Dedifferentiated amniotic fluid mesenchymal stem cell (primary cell): ENCODE data around the gene PTOV1.

Source experiments
- DNase-seq: peaks from one replicate; pipeline ENCODE4 v3.0.0-alpha.2; 2016; ENCODE audit errors: extremely low spot score

Gene PTOV1

DNA sequence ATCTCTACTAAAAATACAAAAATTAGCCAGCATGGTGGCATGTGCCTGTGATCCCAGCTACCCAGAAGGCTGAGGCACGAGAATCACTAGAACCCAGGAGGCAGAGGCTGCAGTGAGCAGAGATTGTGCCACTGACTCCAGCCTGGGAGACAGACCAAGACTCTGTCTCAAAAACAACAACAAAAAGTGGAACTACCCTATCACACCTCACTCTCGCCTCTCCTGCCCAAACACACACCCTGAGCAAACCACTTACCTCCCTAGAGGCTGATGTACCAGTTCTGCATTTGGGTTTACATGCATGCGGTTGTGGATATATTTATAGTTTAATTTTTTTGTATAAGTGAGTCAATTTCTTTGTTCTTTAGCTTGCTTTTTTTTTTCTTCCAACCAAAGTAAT lies 7.7 kb upstream of the PTOV1 start:
- no peak for DNase-seq

- no peak for DNase-seq
Observed at GRCh38 chr19:49844138-49845095, 6.5 kb upstream of the PTOV1 start.

- DNase-seq = no peak
Observed at GRCh38 chr19:49845414-49845813, 5.5 kb upstream of the PTOV1 start.

GRCh38 chr19:49846408-49846807 lies 4.6 kb upstream of the PTOV1 start:
- DNase-seq = no peak

- DNase-seq = peak; percentile 60
Observed at GRCh38 chr19:49847731-49848696, 2.9 kb upstream of the PTOV1 start.

- DNase-seq = no peak
Observed at GRCh38 chr19:49848938-49849337, 2.0 kb upstream of the PTOV1 start.

GRCh38 chr19:49849433-49850220 lies 1.3 kb upstream of the PTOV1 start:
- no peak for DNase-seq

DNA sequence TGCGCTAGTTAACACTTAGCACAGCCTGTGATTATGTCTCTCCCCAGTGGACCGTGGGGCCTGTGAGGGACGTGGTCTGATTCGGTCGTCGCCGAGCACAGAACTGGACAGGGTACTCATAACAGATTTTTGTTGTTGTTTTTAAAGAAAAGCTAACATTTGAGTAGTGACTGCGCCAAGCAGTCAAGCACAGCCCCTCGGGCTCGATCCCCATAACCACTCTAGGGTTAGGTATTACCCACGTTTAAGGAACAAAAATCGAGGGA lies 805 bp upstream of the PTOV1 start:
- DNase-seq = no peak

DNA sequence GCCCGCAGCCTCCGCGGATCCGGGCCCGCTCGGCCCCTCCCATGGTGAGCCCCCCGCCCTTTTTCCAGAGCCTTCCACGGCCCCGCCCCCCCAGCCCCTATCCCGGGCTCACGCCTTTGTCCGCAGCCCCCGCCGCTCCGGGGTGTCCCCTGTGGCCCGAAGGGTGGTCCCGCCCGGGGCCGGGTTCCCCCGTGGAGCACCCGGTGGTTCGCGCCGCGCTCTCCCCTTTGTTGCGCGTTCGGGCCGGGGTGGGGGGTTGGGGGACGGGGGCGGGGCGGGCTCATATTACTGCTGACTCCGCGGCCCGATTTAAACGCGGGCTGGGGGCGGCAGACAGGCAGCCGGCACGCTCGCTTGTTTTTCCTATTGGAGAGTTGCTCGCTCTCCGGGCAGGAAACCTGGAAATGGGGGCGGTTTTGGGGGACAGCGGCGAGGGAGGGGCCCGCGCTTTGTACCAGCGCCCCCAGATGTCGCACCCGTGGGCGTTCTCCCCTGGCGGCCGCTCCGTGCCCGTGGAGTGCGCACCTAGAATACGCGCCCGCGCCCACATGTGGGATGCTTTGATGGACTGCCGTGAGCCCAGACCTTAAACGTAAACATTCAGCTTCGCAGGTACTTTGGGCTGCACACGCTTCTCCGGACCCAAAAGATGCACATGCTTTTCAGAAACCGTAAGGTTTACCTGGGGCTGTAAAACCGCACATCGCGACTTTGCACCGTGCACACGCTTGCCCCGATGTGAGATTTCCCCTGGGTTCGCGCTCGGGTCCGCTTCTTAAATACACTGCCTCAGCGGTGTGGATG lies 699 bp downstream of the PTOV1 start:
- no peak for DNase-seq

DNA sequence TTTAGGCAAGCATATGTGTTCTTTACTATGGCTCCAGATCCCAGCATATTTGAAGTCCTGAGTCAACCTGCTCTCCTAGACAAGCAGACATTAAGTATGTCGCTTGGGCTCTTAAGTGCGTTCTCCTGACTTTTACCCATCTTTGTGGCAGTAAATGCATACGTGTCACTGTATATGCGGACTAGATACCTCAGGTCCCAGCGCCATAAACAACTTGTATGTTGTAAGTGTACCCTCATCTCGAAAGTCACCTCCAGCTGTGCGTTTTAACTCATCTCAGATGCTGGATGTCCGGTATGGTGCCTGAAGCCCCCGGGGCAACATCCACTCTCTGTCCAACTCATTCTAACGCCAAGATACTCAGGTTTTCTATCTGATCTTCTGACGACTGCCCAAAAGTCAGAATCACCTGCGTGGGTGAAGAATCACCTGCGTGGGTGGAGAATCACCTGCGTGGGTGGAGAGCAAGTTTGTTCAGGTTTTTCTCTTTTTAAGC lies 1.7 kb downstream of the PTOV1 start:
- DNase-seq = no peak

- DNase-seq = no peak
Observed at GRCh38 chr19:49853852-49854377, 3.0 kb downstream of the PTOV1 start.

DNA sequence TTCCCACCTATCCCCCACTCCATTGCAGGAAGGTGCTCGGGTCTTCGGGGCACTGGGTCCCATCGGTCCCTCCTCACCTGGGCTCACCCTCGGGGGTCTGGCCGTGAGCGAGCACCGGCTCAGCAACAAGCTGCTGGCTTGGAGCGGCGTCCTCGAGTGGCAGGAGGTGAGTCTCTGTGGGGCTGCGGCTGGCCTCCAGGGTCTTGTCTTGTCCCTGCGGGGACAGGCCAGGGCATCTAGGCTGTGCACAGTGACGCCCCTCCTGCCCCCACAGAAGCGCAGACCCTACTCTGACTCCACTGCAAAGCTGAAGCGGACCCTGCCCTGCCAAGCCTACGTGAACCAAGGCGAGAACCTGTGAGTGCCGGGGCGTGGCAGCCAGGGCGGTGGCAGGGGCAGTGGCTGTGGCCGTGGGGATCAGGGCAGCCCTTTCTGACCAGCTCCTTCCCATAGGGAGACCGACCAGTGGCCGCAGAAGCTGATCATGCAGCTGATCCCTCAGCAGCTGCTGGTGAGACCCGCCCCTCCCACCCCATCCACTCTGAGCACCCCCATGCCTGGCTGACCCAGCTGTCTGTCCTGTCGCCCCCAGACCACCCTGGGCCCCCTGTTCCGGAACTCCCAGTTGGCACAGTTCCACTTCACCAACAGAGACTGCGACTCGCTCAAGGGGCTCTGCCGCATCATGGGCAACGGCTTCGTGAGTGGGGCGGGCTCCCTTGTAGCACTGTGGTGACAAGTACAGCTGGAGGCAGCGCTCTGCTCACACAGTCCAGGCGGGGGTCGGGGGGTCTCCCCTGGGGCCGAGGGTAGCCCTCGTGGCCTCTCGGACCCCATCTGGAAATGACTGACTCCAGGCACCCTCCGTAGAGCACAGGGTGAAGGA lies 3.7 kb downstream of the PTOV1 start:
- no peak for DNase-seq

DNA sequence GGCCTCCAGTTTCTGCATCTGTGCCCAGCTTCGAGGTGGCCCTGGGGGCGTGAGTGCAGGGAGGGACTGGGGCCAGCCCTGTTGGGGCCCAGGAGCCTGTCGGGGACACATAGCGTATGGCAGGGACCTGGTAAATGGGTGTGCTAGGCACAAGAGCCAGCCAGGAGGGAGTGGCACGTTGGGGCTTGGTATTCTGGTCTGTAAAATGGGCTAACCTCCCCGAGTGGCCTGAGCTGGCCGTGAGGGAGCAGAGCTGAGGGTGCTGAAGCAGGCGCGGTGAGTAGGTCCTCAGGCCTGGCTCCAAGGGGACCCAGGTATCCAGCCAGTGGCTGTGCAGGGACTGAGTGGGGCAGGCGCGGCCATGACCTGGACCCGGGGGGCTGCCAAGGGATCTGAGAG lies 4.3 kb downstream of the PTOV1 start:
- no peak for DNase-seq

GRCh38 chr19:49855676-49856573 lies 5.0 kb downstream of the PTOV1 start:
- DNase-seq = no peak

DNA sequence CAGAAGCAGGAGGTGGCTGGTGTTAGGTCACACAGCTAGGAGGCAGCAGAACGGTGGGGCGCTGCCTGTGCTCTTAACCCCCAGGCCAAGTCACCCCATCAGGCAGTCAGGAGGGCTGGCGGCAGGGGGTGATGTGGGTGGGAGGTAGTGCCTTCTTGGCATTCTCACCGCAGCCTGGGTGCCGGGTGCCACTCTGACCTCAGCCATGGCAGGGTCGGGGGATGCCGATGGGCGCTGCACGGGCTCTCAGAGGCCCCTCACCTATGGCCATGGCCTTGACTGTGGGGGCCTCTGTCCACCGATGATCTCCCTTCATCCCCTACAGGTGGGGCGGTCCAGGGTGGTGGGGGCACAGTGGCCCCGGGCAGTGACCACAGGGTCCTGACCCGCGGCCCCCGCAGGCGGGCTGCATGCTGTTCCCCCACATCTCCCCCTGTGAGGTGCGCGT lies 5.6 kb downstream of the PTOV1 start:
- no peak for DNase-seq

GRCh38 chr19:49857061-49857837 lies 6.3 kb downstream of the PTOV1 start:
- no peak for DNase-seq

GRCh38 chr19:49857838-49858087 lies 6.8 kb downstream of the PTOV1 start:
- DNase-seq = no peak
